GM12878 (cell line): ENCODE results near the gene WEE2. TPM values are rescaled to one million over a fixed set of nuclear protein-coding genes. Genes with fewer than 3 reads are reported as not detected.

ENCODE experiments used
- ATAC-seq: fragments of 200-7000 bp; cut with Tn5 transposase; 3 replicates; pipeline ENCODE4 v1.9.1; 2020; ENCODE audit warnings: mild to moderate bottlenecking, moderate library complexity
- BruUV-seq: library from RNA; stranded (reverse); fragments of 400-500 nt; replicated peaks from 2 replicates; lab custom pipeline; 2021; lab: Mats Ljungman, UMichigan
- CTCF ChIA-PET: fragments of 300-600 bp; sonication (Branson Sonifier 250); formaldehyde crosslinking; extraction: SDS; loops from one replicate; lab custom pipeline; 2021; ENCODE audit warnings: inconsistent platforms; lab: Yijun Ruan, JAX
- POLR2A ChIA-PET: fragments of 350-600 bp; formaldehyde crosslinking; extraction: SDS; loops from one replicate; lab custom pipeline; 2021; ENCODE audit warnings: inconsistent platforms; lab: Charles Lee
- RAD21 ChIA-PET: fragments of 300-600 bp; sonication (Branson Sonifier 250); formaldehyde crosslinking; loops from one replicate; lab custom pipeline; 2023; ENCODE audit warnings: antibody characterized with exemption; ENCODE audit not compliant: unreplicated experiment; lab: Charles Lee
- SMC1A ChIA-PET: fragments of 300-600 bp; sonication (Branson Sonifier 250); formaldehyde crosslinking; loops from one replicate; lab custom pipeline; 2023; ENCODE audit not compliant: unreplicated experiment, uncharacterized antibody; lab: Charles Lee
- DNase-seq: peaks from one replicate; pipeline ENCODE4 v3.0.0-alpha.2; 2011; ENCODE audit warnings: low read depth, low spot score
- FAIRE-seq: peaks from 3 replicates; lab custom pipeline; 2011; peaks lifted over from hg19 to GRCh38; lab: Jason Lieb, UNC
- H2AFZ ChIP-seq: 2 replicates; pipeline ENCODE4 v1.6.0; 2011; ENCODE audit warnings: low read depth, low read length, control low read depth; ENCODE audit not compliant: control insufficient read depth
- H3K27ac ChIP-seq: 2 replicates; pipeline ENCODE4 v1.5.1; 2011; ENCODE audit warnings: control low read depth; ENCODE audit not compliant: control insufficient read depth, insufficient read depth
- H3K27me3 ChIP-seq, 2 experiments: replicated peaks in 1 of 2; 2 replicates each; pipeline versions ENCODE4 v1.6.0 to v1.6.1; 2011; ENCODE audit warnings: low read length in 1 of 2; ENCODE audit not compliant: control insufficient read depth in 2 of 2, insufficient read depth in 2 of 2
- H3K36me3 ChIP-seq, 2 experiments: 2 replicates each; pipeline ENCODE4 v1.5.1; 2011; ENCODE audit warnings: low read length in 1 of 2; ENCODE audit not compliant: control insufficient read depth in 2 of 2, insufficient read depth in 2 of 2
- H3K4me1 ChIP-seq: 2 replicates; pipeline ENCODE4 v1.6.1; 2011; ENCODE audit warnings: mild to moderate bottlenecking, low read length, moderate library complexity, mixed read lengths; ENCODE audit not compliant: control insufficient read depth, insufficient read depth
- H3K4me2 ChIP-seq: 2 replicates; pipeline ENCODE4 v1.6.0; 2011; ENCODE audit warnings: control low read depth; ENCODE audit not compliant: control insufficient read depth, insufficient read depth
- H3K4me3 ChIP-seq: fragments of 200-600 bp; sonication (generic); 2 replicates; pipeline ENCODE4 v1.5.1; 2016
- H3K79me2 ChIP-seq: 2 replicates; pipeline ENCODE4 v1.6.0; 2011; ENCODE audit warnings: low read length; ENCODE audit not compliant: control insufficient read depth, insufficient read depth
- H3K9ac ChIP-seq: 2 replicates; pipeline ENCODE4 v1.8.0; 2011; ENCODE audit warnings: low read length, control low read depth, mixed read lengths; ENCODE audit not compliant: control insufficient read depth, insufficient read depth
- H3K9me3 ChIP-seq: replicated peaks from 3 replicates; pipeline ENCODE4 v1.5.1; 2011; ENCODE audit warnings: mild to moderate bottlenecking, low read length; ENCODE audit not compliant: control insufficient read depth, insufficient read depth
- H4K20me1 ChIP-seq: 2 replicates; pipeline ENCODE4 v1.6.0; 2011; ENCODE audit not compliant: control insufficient read depth, insufficient read depth
- BACH1 ChIP-seq: fragments of 450-650 bp; IDR thresholded peaks from 2 replicates; pipeline ENCODE4 v1.6.1; 2017; ENCODE audit warnings: mild to moderate bottlenecking, borderline replicate concordance
- CHD1 ChIP-seq: IDR thresholded peaks from 2 replicates; pipeline ENCODE4 v1.6.1; 2012; ENCODE audit warnings: low read depth, low read length, improper control_type of control experiment
- HDAC6 ChIP-seq: fragments of 200-600 bp; sonication (generic); IDR thresholded peaks from one replicate; pipeline ENCODE4 v1.8.0; 2017; ENCODE audit warnings: antibody characterized with exemption; ENCODE audit not compliant: unreplicated experiment
- LARP7 ChIP-seq: fragments of 450-650 bp; IDR thresholded peaks from 2 replicates; pipeline ENCODE4 v1.6.1; 2017; ENCODE audit warnings: mild to moderate bottlenecking
- NKRF ChIP-seq: fragments of 450-650 bp; conservative IDR thresholded peaks from 2 replicates; pipeline ENCODE4 v1.6.1; 2017; ENCODE audit warnings: mild to moderate bottlenecking, moderate library complexity
- NR2C1 ChIP-seq: fragments of 450-650 bp; IDR thresholded peaks from 2 replicates; pipeline ENCODE4 v1.6.1; 2017; ENCODE audit warnings: antibody characterized with exemption, mild to moderate bottlenecking, moderate library complexity
- SMAD5 ChIP-seq: IDR thresholded peaks from 2 replicates; pipeline ENCODE4 v1.6.1; 2016; ENCODE audit warnings: antibody characterized with exemption, low read depth
- SREBF1 ChIP-seq: IDR thresholded peaks from 2 replicates; pipeline ENCODE4 v1.6.1; 2012; ENCODE audit warnings: mild to moderate bottlenecking, low read length
- TARDBP ChIP-seq: IDR thresholded peaks from 2 replicates; pipeline ENCODE4 v1.6.1; 2016; ENCODE audit warnings: borderline replicate concordance
- YBX1 ChIP-seq: fragments of 450-650 bp; IDR thresholded peaks from 2 replicates; pipeline ENCODE4 v1.6.1; 2016; ENCODE audit warnings: antibody characterized with exemption
- WGBS: methylation state at CpG from one replicate; pipeline ENCODE4 v1.1.6; 2016; ENCODE audit warnings: low lambda C conversion rate; ENCODE audit not compliant: insufficient replicate concordance, insufficient coverage; ENCODE audit errors: missing lambda C conversion rate; 5-methylcytosine and 5-hydroxymethylcytosine counted together
- in situ Hi-C: fragments of 300-500 bp; cut with MboI; formaldehyde crosslinking; loops from 9 replicates; pipeline ENCODE4 v1.14.3; 2018; ENCODE audit warnings: mixed read lengths
- intact Hi-C: fragments of 100-400 bp; cut with micrococcal nuclease; formaldehyde crosslinking; loops from one replicate; pipeline ENCODE4 v1.14.2; 2022; ENCODE audit not compliant: unreplicated experiment
- polyA plus RNA-seq, 11 experiments: library from polyadenylated mRNA; depleted of rRNA in 4 of 11; unstranded in 6 of 11; stranded (reverse) in 5 of 11; fragments of >200 nt; fragmentation: Nextera tagmentation in 4 of 11; fragmentation: Illumina TruSeq in 1 of 11; extraction: Ambion mirVana in 4 of 11; extraction: Trizol in 1 of 11; gene quantifications; 1 replicate in 1 of 11; 2 replicates in 10 of 11; pipeline versions ENCODE4 v1.2.1 to v1.2.3, GENCODE V29; 2011 to 2016; ENCODE audit warnings: inconsistent platforms in 2 of 11, missing spikeins in 2 of 11, low read depth in 1 of 11
- total RNA-seq, 4 experiments: library from RNA; depleted of rRNA in 3 of 4; stranded (reverse); fragments of >200 nt in 3 of 4; fragmentation: Illumina TruSeq in 1 of 4; extraction: Trizol in 1 of 4; gene quantifications; 2 replicates each; pipeline versions ENCODE4 v1.2.1 to v1.2.3, GENCODE V29; 2013 to 2021
- TF ChIP-seq, protein P1 (sequence below): fragments of 450-650 bp; IDR thresholded peaks from 2 replicates; pipeline ENCODE4 v1.6.1; 2017; ENCODE audit warnings: mild to moderate bottlenecking, moderate library complexity
- TF ChIP-seq, protein P2 (sequence below): fragments of 450-650 bp; IDR thresholded peaks from 2 replicates; pipeline ENCODE4 v1.6.1; 2018; ENCODE audit warnings: mild to moderate bottlenecking, low read depth, moderate library complexity; ENCODE audit not compliant: partially characterized antibody
- TF ChIP-seq, protein P3 (sequence below): fragments of 450-650 bp; IDR thresholded peaks from 2 replicates; pipeline ENCODE4 v1.6.1; 2014; ENCODE audit warnings: mild to moderate bottlenecking

Gene WEE2
- total and polyA plus RNA-seq, 10 of the 15 experiments (the other 5 are each of a cell fraction or from before 2014, with no cell fraction given): 0.02 to 0.03 (median 0.03) TPM; not detected in 7

GRCh38 chr7:141776374-141776773 is 68.2 kb downstream of the WEE2 start, which contains the start of gene TAS2R4:
TSS of gene TAS2R4 (plus strand) at chr7:141776674. CDS start at chr7:141778489, 1,815 bp downstream.
- peaks cover 0 to 9% of the 10 kb centered on the region in 2 experiments; a peak in 2 of 4 replicates for H3K36me3 ChIP-seq

More at GRCh38 chr7:141776374-141776773, 68.2 kb downstream of the WEE2 start, which contains the start of gene TAS2R4:
- Histone ChIP-seq H3K4me2 (no peak within 1 kb of the TSS), H3K27me3 (no peaks in the 10 kb centered on the region), H3K9me3 (no peaks in the 10 kb centered on the region), H3K9ac (no peak within 1 kb of the TSS), H3K27ac (no peak within 1 kb of the TSS), H2AFZ (no peak within 1 kb of the TSS), H3K4me1 (no peaks in the 10 kb centered on the region), H4K20me1 (no peaks in the 10 kb centered on the region), H3K79me2 (no peaks in the 10 kb centered on the region), H3K4me3 (no peak within 1 kb of the TSS)
- intact Hi-C loops (no loop called here), in situ Hi-C loops (no loop called here)
- ATAC-seq: no peak
- no peak for DNase-seq
- CTCF ChIA-PET: interaction anchor here (0.6 to 1.4 kb wide), 2 partner anchors 10 to 126 kb away, joined by 3 to 6 read pairs; no protein-coding TSS in a partner anchor
- POLR2A ChIA-PET: no interaction called here
- WGBS: 100% methylated on average over 1 of the region's 1 CpG
- BruUV-seq: no TSS peak
- SMC1A ChIA-PET: no interaction called here
- TF ChIP-seq HDAC6: no peak
- TF ChIP-seq NR2C1: no peak
- TF ChIP-seq, protein P1, sequence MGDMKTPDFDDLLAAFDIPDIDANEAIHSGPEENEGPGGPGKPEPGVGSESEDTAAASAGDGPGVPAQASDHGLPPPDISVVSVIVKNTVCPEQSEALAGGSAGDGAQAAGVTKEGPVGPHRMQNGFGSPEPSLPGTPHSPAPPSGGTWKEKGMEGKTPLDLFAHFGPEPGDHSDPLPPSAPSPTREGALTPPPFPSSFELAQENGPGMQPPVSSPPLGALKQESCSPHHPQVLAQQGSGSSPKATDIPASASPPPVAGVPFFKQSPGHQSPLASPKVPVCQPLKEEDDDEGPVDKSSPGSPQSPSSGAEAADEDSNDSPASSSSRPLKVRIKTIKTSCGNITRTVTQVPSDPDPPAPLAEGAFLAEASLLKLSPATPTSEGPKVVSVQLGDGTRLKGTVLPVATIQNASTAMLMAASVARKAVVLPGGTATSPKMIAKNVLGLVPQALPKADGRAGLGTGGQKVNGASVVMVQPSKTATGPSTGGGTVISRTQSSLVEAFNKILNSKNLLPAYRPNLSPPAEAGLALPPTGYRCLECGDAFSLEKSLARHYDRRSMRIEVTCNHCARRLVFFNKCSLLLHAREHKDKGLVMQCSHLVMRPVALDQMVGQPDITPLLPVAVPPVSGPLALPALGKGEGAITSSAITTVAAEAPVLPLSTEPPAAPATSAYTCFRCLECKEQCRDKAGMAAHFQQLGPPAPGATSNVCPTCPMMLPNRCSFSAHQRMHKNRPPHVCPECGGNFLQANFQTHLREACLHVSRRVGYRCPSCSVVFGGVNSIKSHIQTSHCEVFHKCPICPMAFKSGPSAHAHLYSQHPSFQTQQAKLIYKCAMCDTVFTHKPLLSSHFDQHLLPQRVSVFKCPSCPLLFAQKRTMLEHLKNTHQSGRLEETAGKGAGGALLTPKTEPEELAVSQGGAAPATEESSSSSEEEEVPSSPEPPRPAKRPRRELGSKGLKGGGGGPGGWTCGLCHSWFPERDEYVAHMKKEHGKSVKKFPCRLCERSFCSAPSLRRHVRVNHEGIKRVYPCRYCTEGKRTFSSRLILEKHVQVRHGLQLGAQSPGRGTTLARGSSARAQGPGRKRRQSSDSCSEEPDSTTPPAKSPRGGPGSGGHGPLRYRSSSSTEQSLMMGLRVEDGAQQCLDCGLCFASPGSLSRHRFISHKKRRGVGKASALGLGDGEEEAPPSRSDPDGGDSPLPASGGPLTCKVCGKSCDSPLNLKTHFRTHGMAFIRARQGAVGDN: no peak
- TF ChIP-seq, protein P2, sequence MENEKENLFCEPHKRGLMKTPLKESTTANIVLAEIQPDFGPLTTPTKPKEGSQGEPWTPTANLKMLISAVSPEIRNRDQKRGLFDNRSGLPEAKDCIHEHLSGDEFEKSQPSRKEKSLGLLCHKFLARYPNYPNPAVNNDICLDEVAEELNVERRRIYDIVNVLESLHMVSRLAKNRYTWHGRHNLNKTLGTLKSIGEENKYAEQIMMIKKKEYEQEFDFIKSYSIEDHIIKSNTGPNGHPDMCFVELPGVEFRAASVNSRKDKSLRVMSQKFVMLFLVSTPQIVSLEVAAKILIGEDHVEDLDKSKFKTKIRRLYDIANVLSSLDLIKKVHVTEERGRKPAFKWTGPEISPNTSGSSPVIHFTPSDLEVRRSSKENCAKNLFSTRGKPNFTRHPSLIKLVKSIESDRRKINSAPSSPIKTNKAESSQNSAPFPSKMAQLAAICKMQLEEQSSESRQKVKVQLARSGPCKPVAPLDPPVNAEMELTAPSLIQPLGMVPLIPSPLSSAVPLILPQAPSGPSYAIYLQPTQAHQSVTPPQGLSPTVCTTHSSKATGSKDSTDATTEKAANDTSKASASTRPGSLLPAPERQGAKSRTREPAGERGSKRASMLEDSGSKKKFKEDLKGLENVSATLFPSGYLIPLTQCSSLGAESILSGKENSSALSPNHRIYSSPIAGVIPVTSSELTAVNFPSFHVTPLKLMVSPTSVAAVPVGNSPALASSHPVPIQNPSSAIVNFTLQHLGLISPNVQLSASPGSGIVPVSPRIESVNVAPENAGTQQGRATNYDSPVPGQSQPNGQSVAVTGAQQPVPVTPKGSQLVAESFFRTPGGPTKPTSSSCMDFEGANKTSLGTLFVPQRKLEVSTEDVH: no peak
- no peak for TF ChIP-seq CHD1
- TF ChIP-seq, protein P3, sequence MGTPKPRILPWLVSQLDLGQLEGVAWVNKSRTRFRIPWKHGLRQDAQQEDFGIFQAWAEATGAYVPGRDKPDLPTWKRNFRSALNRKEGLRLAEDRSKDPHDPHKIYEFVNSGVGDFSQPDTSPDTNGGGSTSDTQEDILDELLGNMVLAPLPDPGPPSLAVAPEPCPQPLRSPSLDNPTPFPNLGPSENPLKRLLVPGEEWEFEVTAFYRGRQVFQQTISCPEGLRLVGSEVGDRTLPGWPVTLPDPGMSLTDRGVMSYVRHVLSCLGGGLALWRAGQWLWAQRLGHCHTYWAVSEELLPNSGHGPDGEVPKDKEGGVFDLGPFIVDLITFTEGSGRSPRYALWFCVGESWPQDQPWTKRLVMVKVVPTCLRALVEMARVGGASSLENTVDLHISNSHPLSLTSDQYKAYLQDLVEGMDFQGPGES: no peak
- no peak for TF ChIP-seq LARP7
- TF ChIP-seq SMAD5: no peak
- TF ChIP-seq TARDBP: no peak
- TF ChIP-seq SREBF1: no peak
- no peak for TF ChIP-seq BACH1
- no peak for TF ChIP-seq YBX1
- TF ChIP-seq NKRF: no peak
- RAD21 ChIA-PET: no interaction called here
- no peak for FAIRE-seq
